GM19452 (cell line): ENCODE results near the gene CELSR2.
"Not testable (repeated sequence)": the region's sequence is repeated elsewhere in the genome, so short reads cannot be mapped to it uniquely, and the experiment has no call there.

Experiments used
- ATAC-seq: cut with Tn5 transposase; IDR thresholded peaks from one replicate; pipeline ENCODE4 v1.9.1; 2021; ENCODE audit not compliant: unreplicated experiment

Gene CELSR2

GRCh38 chr1:109248797-109249629 lies at the start of gene CELSR2:
TSS of gene CELSR2 (plus strand) at chr1:109249539. CDS start at chr1:109250080, 541 bp downstream.
- ATAC-seq = peak; percentile 87

- no peak for ATAC-seq
Observed at GRCh38 chr1:109199710-109200109, 49.6 kb upstream of the CELSR2 start.

GRCh38 chr1:109201123-109201703 lies 48.1 kb upstream of the CELSR2 start:
- no peak for ATAC-seq

- no peak for ATAC-seq
Observed at GRCh38 chr1:109204484-109204883, 44.9 kb upstream of the CELSR2 start.

GRCh38 chr1:109206339-109206738 lies 43.0 kb upstream of the CELSR2 start:
- no peak for ATAC-seq

GRCh38 chr1:109207467-109208103 lies 41.8 kb upstream of the CELSR2 start:
- ATAC-seq = no peak

- no peak for ATAC-seq
Observed at GRCh38 chr1:109208394-109208793, 40.9 kb upstream of the CELSR2 start.

GRCh38 chr1:109208836-109209463 lies 40.4 kb upstream of the CELSR2 start:
- no peak for ATAC-seq

- no peak for ATAC-seq
Observed at GRCh38 chr1:109210058-109210457, 39.3 kb upstream of the CELSR2 start.

GRCh38 chr1:109213345-109213823 lies 36.0 kb upstream of the CELSR2 start:
- ATAC-seq = no peak

- ATAC-seq = peak; percentile 82
Observed at GRCh38 chr1:109213824-109214693, 35.3 kb upstream of the CELSR2 start, which contains the start of gene SARS1. TSS of gene SARS1 (plus strand) at chr1:109213918. CDS start at chr1:109213993, 75 bp downstream.

GRCh38 chr1:109214695-109215623 lies 34.4 kb upstream of the CELSR2 start:
- ATAC-seq = no peak

GRCh38 chr1:109216662-109217061 lies 32.7 kb upstream of the CELSR2 start:
- no peak for ATAC-seq

- no peak for ATAC-seq
Observed at GRCh38 chr1:109218516-109218915, 30.8 kb upstream of the CELSR2 start.

- not testable (repeated sequence) for ATAC-seq
Observed at GRCh38 chr1:109221201-109221600, 28.1 kb upstream of the CELSR2 start.

GRCh38 chr1:109225308-109225707 lies 24.0 kb upstream of the CELSR2 start:
- no peak for ATAC-seq

- ATAC-seq = no peak
Observed at GRCh38 chr1:109225711-109226445, 23.5 kb upstream of the CELSR2 start.

- no peak for ATAC-seq
Observed at GRCh38 chr1:109228167-109228566, 21.2 kb upstream of the CELSR2 start.
